ENCODE measurements around the gene APOH. TPM values are rescaled to one million over a fixed set of nuclear protein-coding genes. Genes with fewer than 3 reads are reported as not detected.

Gene APOH
- total RNA-seq, 1 donor from 2014 or later, result not detected

- Mint-ChIP-seq H3K27me3 (ENCODE audit: low read depth) (peaks cover 11% of the 10 kb centered on the region), H3K36me3 (ENCODE audit: low read depth) (no peaks in the 10 kb centered on the region), H3K9me3 (ENCODE audit: low read depth) (no peaks in the 10 kb centered on the region), H3K4me1 (ENCODE audit: low read depth) (peaks cover 3% of the 10 kb centered on the region), H3K4me3 (ENCODE audit: unreplicated experiment) (no peak overlapping the region), H3K27ac (ENCODE audit: unreplicated experiment) (no peak overlapping the region)
- TF ChIP-seq, protein P1, sequence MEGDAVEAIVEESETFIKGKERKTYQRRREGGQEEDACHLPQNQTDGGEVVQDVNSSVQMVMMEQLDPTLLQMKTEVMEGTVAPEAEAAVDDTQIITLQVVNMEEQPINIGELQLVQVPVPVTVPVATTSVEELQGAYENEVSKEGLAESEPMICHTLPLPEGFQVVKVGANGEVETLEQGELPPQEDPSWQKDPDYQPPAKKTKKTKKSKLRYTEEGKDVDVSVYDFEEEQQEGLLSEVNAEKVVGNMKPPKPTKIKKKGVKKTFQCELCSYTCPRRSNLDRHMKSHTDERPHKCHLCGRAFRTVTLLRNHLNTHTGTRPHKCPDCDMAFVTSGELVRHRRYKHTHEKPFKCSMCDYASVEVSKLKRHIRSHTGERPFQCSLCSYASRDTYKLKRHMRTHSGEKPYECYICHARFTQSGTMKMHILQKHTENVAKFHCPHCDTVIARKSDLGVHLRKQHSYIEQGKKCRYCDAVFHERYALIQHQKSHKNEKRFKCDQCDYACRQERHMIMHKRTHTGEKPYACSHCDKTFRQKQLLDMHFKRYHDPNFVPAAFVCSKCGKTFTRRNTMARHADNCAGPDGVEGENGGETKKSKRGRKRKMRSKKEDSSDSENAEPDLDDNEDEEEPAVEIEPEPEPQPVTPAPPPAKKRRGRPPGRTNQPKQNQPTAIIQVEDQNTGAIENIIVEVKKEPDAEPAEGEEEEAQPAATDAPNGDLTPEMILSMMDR (IDR thresholded peaks at IDR 0.05), result no peak
- no peak for DNase-seq (ENCODE audit: low spot score)
These were observed 9.0 kb downstream of the APOH start for GRCh38 chr17:66220079-66220835.

GRCh38 chr17:66215529-66215911 lies 13.7 kb downstream of the APOH start:
- H3K27me3 Mint-ChIP-seq (ENCODE audit: low read depth), result peaks cover 12% of the 10 kb centered on the region
- no peak for DNase-seq (ENCODE audit: low spot score)
- no peak overlapping the region for H3K27ac Mint-ChIP-seq (ENCODE audit: unreplicated experiment)
- TF ChIP-seq, protein P1 (IDR thresholded peaks at IDR 0.05), result no peak
- H3K9me3 Mint-ChIP-seq (ENCODE audit: low read depth), result no peaks in the 10 kb centered on the region
- H3K4me3 Mint-ChIP-seq (ENCODE audit: unreplicated experiment), result no peak overlapping the region
- H3K36me3 Mint-ChIP-seq (ENCODE audit: low read depth), result no peaks in the 10 kb centered on the region
- no peaks in the 10 kb centered on the region for H3K4me1 Mint-ChIP-seq (ENCODE audit: low read depth)

- no peak for DNase-seq (ENCODE audit: low spot score)
- Mint-ChIP-seq H3K36me3 (ENCODE audit: low read depth) (no peaks in the 10 kb centered on the region), H3K27me3 (ENCODE audit: low read depth) (peaks cover 12% of the 10 kb centered on the region), H3K4me3 (ENCODE audit: unreplicated experiment) (no peak overlapping the region), H3K27ac (ENCODE audit: unreplicated experiment) (no peak overlapping the region), H3K4me1 (ENCODE audit: low read depth) (no peaks in the 10 kb centered on the region), H3K9me3 (ENCODE audit: low read depth) (no peaks in the 10 kb centered on the region)
- TF ChIP-seq, protein P1 (IDR thresholded peaks at IDR 0.05), result no peak
These were observed 14.2 kb downstream of the APOH start for GRCh38 chr17:66214884-66215528.

DNA sequence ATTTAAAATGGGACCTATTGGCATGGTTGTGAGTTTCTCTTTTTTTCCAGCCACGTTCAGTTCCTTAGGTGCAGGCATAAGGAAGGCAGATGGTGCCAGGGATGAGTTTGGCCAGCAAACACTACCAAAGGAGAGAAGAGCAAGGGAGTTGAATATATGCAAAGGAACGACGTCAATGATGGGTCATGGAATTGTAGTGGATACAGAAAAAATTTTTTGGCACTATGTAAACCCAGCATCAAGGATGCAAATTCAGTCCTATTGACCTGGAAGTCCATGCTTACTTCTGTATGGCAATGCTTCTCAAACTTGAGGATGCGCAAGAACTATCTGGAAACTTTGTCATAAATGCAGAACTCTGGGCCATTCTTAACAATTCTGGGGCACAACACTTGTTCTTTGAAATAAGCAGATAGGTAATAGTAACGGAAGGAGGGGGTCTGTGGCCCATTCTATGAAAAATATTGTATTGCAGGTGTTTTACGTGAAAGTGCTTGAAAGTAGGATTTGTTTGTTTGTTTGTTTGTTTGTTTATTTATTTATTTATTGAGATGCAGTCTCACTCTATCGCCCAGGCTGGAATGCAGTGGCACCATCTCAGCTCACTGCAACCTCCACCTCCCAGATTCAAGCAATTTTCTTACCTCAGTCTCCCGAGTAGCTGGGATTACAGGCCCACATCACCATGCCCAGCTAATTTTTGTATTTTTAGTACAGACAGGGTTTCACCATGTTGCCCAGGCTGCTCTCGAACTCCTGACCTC lies 18.0 kb downstream of the APOH start:
- no peak overlapping the region for H3K4me3 Mint-ChIP-seq (ENCODE audit: unreplicated experiment)
- TF ChIP-seq, protein P1 (IDR thresholded peaks at IDR 0.05), result no peak
- H3K27ac Mint-ChIP-seq (ENCODE audit: unreplicated experiment), result no peak overlapping the region
- no peak for DNase-seq (ENCODE audit: low spot score)
- peaks cover 8% of the 10 kb centered on the region for H3K27me3 Mint-ChIP-seq (ENCODE audit: low read depth)
- no peaks in the 10 kb centered on the region for H3K36me3 Mint-ChIP-seq (ENCODE audit: low read depth)
- peaks cover 9% of the 10 kb centered on the region for H3K9me3 Mint-ChIP-seq (ENCODE audit: low read depth)
- no peaks in the 10 kb centered on the region for H3K4me1 Mint-ChIP-seq (ENCODE audit: low read depth)

- H3K27ac Mint-ChIP-seq (ENCODE audit: unreplicated experiment), result no peak overlapping the region
- no peaks in the 10 kb centered on the region for H3K36me3 Mint-ChIP-seq (ENCODE audit: low read depth)
- H3K4me1 Mint-ChIP-seq (ENCODE audit: low read depth), result no peaks in the 10 kb centered on the region
- DNase-seq (ENCODE audit: low spot score), result no peak
- TF ChIP-seq, protein P1 (IDR thresholded peaks at IDR 0.05), result no peak
- H3K27me3 Mint-ChIP-seq (ENCODE audit: low read depth), result peaks cover 3% of the 10 kb centered on the region
- peaks cover 9% of the 10 kb centered on the region for H3K9me3 Mint-ChIP-seq (ENCODE audit: low read depth)
- no peak overlapping the region for H3K4me3 Mint-ChIP-seq (ENCODE audit: unreplicated experiment)
These were observed 19.0 kb downstream of the APOH start for GRCh38 chr17:66210208-66210574.

Data from chondrocyte (in vitro differentiated cells).